Right ventricle myocardium inferior (tissue), 1 donor: Measurements from ENCODE around the gene TSPAN13. TPM values are rescaled to one million over a fixed set of nuclear protein-coding genes. Genes with fewer than 3 reads are reported as not detected.

Source experiments
- ATAC-seq: fragments of 200-7000 bp; cut with Tn5 transposase; one replicate; pipeline ENCODE4 v1.9.1; 2020; ENCODE audit warnings: mild to moderate bottlenecking, moderate library complexity
- DNase-seq: peaks from one replicate; pipeline ENCODE4 v3.0.0; 2021; ENCODE audit errors: missing footprints
- intact Hi-C: fragments of 100-400 bp; cut with DNase I; formaldehyde crosslinking; loops from one replicate; pipeline ENCODE4 v1.11.0; 2022
- long read RNA-seq: library from polyadenylated mRNA; unstranded; transcript quantifications from one replicate; pipeline ENCODE4 v2.0.0, GENCODE V29; 2021
- total RNA-seq: library from RNA; stranded (reverse); fragmentation: NEBNext Ultra II Directional; extraction: Animal tissue kit (Norgen Biotek cat#: 25700); gene quantifications from one replicate; pipeline ENCODE4 v1.2.1, GENCODE V29; 2021
- donor health status: DM: no; HTN: yes; CAD: no; lungs with severe emphysema.

Gene TSPAN13
- total RNA-seq, result 16.7 TPM
- long read RNA-seq, transcript TSPAN13-201 (6 exons, 2,093 nt), result major isoform, 23 of 23 reads
- long read RNA-seq, partial matches to known transcripts, result 0 of 23 reads
- long read RNA-seq, other reads (novel, unspliced or antisense), result 0 of 23 reads

DNA sequence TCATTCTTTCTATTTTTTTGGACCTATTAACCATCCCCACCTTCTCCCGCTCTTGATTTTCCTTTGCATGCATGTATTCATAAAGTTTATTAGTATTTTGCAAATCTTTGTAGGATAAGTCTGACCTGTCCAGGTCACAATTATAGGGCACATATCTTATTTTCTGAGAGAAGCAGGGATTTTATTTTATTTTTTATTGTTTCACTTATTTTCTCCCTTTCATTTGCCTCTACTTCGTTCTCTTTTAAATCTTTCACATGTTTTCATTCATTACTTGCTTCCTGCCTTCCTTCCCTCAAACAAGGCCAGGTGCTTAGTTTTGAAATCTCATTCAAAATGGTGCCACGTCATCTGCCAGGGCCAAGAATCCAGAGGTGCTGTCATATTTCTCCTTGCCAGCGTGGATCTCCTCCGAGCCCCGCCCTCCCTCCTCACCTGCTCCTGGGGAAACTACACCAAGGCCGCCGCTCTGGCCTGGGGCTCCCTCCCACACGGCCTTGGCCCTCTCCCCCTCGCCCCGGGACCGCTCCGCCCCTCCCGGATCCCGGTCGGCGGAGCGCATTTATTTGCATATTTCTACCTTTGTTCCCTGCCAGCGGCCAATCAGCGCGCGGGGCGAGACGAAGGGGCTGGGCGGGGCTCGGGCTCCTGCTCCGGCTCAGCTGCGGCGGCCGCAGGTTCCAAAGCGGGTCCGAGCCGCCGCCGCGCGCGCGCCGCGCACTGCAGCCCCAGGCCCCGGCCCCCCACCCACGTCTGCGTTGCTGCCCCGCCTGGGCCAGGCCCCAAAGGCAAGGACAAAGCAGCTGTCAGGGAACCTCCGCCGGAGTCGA lies at the start of gene TSPAN13:
TSS of gene TSPAN13 (plus strand) at position 654 of the 830 bp plus-strand sequence. CDS start 213 bp downstream, outside the sequence.
- ATAC-seq (peak; percentile 94), DNase-seq (peak; percentile 86)
- intact Hi-C loops, result no loop called here

DNA sequence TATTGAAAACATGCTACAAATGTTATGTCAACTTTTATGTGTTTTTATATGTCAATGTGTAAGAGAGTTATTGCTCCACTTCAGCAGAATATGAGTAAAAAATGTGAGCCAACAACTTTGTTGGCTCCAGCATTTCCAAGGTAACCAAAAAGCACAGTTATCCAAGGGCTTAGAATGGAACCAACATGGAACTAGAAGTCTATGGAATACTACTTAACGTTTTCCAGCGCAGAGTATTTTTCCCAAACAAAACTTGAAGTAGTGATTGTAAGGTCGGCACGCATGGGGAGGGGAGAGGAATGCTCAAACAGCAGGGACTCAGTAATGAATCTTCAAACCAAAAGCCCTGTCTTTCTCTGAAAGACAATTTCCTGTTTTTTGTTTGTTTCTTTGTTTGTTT lies 45.0 kb upstream of the TSPAN13 start:
- intact Hi-C loops, result no loop called here
- no peak for DNase-seq
- ATAC-seq, result no peak

DNA sequence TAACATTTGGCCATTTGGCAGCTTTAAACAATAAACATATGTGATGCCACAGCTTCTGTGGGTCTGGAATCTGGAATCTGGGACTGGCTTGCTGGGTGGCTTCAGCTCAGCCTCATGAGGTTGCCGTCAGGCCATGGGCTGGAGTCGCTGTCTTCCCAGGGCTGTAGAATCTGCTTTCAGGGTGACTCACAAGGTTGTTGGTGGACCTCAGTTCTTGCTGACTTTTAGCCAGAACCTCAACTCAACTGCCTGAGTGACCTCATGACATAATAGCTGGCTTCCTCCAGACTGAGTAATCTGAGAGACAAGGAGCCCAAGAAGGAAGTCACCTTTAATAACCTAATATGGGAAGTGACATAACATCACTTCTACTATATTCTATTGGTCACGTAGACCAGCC lies 44.6 kb upstream of the TSPAN13 start:
- intact Hi-C loops, result no loop called here
- DNase-seq, result no peak
- ATAC-seq, result peak; percentile 46

DNA sequence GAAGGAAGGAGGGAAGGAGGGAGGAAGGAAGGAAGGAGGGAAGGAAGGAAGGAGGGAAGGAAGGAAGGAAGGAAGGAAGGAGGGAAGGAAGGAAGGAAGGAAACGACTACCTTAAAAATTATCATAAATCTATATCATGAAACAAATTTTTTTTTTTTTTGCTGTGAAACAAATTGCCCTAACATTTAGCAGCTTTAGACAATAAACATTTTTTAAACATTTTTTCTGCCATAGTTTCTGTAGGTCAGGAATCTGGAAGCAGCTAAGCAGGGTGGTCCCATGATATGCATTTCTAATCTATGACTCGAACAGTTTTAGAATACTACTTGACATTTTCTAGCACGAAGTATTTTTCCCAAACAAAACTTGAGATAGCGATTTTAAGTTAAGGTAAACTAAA lies 42.9 kb upstream of the TSPAN13 start:
- DNase-seq (no peak), ATAC-seq (no peak)
- intact Hi-C loops, result no loop called here

DNA sequence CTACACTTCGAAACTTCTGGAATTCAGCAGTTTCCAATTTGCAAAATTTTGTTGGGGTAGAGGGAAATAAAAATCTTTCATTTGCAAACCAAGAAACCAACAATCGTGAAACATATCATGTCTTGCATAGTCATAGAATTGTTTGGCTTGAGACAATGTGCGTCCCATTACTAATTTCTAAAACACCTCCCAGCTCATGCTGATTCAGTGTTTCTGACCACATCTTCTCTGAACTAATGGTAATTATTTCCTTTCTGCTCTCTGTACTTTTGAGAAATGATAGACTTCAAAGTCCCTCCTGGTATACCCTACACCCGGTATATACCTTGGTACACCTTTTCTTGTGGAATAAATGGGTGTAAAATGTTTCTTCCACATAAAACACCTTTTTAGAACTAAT lies 41.8 kb upstream of the TSPAN13 start:
- intact Hi-C loops, result no loop called here
- DNase-seq (no peak), ATAC-seq (no peak)

DNA sequence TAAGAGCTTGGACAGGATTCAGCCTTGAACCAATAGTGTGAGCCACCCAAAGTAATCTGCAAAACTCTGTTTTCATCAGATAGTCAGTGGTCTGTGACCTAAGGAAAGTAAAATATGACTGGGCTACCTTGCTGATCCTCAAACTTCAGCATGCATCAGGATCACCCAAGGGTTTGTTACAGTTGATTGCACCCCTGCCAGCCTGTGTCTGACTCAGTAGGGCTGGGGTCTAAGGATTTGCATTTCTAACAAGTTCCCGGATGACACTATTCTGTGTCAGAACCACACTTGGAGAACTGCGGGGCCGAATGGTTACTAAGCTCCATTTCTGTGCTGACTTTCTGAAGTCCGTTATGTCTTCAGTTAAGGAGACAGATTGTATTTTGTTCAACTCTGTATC lies 40.6 kb upstream of the TSPAN13 start:
- intact Hi-C loops, result no loop called here
- ATAC-seq (no peak), DNase-seq (no peak)

DNA sequence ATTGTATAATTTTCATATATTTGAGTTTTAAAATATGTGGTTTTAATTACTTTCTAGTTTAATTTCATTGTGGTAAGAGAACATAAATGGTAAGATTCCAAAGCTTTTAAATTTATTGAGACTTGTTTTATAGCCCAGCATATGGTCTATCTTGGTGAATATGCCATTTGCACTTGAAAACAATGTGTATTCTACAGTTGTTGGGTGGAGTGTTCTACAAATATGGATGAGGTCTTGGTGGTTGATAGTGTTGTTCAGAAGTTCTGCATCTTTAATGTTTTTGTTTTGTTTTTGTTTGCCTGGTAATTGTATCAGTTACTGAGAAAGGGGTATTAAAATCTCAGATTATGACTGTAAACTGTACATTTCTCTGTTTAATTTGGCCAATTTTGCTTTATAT lies 37.6 kb upstream of the TSPAN13 start:
- DNase-seq, result no peak
- intact Hi-C loops, result no loop called here
- ATAC-seq, result no peak

DNA sequence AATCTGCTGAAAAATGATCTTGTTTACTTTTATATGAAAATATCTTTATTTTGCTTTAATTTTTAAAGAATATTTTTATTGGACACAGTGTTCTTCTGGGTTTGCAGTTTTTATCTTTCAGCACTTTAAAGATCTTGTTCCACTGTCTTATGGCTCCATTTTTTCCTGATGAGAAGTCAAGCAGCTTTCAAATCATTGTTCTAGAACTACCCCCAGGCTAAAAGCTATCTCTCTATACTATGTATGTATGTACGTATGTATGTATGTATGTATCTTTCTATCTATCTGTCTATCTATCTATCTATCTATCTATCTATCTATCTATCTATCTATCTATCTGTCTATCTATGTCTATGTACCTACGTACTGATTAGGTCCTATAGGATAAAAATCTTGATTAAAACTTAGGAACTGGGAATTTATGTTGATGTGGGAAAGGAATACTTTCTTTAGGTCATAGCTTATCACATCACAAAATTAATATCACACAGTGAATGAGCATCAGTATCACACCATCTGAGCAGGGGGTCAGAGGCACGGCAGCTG lies 35.4 kb upstream of the TSPAN13 start:
- intact Hi-C loops, result no loop called here
- ATAC-seq (no peak), DNase-seq (no peak)

DNA sequence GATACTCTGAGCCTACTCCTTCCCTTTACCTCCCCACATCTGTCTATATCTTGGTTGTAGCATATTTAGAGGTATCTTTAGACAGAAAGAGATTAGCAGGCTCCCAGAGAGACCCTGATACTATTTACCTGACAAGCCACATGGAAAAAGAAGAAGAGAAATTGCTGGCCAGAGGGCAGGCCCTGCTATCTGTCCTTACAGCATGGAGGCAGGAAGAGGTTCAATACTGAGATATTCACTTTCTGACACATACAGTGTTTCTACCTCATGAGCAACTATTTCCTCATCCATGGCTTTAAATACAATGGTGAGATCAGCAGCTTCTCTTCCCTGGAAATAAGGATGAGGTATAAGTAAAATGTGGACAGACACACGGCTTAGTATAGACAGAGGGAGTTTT lies 33.9 kb upstream of the TSPAN13 start:
- DNase-seq, result no peak
- intact Hi-C loops, result no loop called here
- no peak for ATAC-seq

DNA sequence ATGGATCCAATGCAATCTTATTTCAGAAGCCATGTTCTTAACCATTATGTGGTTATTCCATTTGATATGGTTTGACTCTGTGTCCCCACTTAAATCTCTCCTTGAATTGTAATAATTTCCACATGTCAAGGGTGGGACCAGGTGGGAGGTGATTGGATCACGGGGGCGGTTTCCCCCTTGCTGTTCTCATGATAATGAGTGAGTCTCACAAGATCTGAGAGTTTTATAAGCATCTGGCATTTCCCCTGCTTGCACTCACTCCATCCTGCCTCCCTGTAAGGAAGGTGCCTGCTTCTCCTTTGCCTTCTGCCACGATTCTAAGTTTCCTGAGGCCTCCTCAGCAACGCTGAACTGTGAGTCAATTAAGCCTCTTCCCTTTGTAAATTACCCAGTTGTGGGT lies 32.0 kb upstream of the TSPAN13 start:
- intact Hi-C loops, result no loop called here

DNA sequence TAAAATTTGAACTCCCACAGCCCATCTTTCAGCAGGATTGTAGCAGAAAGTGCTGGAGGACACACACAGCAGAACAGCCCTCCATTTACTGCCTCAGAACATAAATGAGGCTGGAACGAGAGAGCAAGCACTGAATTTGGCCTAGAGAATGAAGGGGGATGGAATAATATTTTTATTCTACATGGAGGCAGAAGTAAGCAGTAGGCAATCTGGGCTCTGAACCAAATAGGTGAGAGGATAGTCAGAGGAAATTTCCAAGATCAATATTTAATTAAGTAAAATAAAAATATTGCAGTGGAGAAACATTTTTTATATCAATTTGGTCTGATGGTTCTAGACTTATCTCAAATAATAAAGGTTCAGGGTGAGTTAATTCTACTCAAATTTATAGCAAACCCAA lies 29.2 kb upstream of the TSPAN13 start:
- ATAC-seq (no peak), DNase-seq (no peak)
- intact Hi-C loops, result no loop called here

More for the DNA sequence above, 32.0 kb upstream of the TSPAN13 start:
- ATAC-seq (no peak), DNase-seq (no peak)

DNA sequence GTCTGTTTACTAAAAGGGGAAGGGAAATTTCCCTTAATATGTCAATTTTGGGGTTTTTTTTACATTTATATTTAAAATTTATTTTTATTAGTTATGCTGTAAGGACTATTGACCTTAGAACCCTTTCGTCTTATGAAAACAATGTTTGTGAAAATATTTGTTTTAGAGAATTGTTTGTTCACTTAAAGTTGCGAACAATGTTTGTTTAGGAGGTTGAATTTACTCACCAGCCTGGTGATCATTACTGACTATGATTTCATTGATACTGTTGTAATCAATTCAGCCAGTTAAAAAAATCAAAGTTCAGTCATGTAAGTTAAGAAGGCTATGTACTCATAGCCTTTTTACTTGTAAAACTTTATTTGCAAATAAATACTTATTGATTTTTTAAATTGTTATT lies 27.4 kb upstream of the TSPAN13 start:
- DNase-seq (no peak), ATAC-seq (no peak)
- intact Hi-C loops, result no loop called here

DNA sequence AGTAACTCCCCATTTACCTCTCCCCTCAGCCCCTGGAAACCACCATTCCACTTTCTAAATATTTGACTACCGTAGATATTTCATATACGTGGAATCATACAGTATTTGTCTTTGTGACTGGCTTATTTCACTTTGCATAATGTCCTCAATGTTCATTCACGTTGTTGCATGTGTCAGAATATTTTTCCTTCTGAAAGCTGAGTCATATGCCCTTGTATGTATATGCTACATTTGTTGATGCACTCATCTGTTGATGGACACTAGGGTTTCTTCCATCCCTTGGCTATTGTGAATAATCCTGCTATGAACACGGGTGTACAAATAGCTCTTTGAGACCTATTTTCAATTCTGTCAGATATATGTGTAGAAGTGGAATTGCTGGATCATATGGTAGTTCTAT lies 25.8 kb upstream of the TSPAN13 start:
- DNase-seq (no peak), ATAC-seq (no peak)
- intact Hi-C loops, result no loop called here

DNA sequence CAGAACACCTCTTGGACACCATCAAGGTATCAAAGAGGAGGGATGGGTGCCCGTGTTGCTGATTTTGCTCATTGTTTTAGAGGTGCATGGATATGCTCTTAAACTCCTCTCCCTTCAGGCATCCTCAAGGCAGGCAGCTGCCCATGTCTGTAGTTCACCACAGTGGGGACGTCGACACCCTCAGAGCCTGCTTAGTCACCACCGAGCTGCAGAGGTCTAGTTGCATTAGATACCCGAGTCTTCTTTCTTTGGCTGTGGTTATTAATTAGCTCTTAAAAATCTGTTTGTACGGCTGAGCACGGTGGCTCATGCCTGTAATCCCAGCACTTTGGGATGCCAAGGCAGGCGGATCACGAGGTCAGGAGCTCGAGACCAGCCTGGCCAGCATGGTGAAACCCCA lies 24.7 kb upstream of the TSPAN13 start:
- ATAC-seq (no peak), DNase-seq (no peak)
- intact Hi-C loops, result no loop called here

DNA sequence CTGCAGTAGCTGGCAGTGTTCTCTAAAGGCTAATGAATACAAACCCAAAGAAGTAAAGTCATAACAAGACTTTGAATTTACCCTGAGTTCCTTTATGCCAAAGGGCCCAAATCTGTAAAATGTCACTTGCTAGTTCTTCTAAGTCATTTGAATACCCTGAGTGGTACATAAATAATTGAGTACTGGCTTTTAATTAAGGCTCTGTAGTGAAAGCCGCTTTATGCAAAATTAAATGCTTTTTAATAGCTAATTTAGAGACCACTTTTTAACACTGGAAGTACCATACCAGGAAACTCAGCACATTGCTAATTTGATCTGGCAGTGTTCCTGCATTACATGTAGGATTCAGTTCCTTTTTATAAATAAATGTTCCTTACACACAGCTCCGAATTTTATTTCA lies 24.0 kb upstream of the TSPAN13 start:
- intact Hi-C loops, result no loop called here
- ATAC-seq (no peak), DNase-seq (no peak)

DNA sequence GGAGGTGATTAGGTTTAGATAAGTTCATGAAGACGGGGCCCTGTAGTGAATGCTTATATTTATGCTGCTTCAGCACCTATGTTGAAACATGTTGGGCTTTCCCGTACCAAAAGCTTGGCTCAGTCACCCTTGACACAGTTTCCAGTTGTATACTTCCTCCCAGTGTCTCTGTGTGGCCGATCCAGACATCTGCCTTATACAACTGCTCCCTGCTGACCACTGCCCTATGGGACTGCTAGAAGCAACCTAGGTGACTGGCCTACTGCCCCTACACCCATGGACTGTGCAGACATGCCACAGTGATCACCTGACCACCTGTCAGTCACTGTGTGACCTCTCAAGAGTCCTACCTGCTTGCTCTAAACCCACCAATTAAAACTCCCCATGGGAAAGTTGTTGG lies 22.6 kb upstream of the TSPAN13 start:
- no peak for DNase-seq
- ATAC-seq, result no peak
- intact Hi-C loops, result no loop called here

DNA sequence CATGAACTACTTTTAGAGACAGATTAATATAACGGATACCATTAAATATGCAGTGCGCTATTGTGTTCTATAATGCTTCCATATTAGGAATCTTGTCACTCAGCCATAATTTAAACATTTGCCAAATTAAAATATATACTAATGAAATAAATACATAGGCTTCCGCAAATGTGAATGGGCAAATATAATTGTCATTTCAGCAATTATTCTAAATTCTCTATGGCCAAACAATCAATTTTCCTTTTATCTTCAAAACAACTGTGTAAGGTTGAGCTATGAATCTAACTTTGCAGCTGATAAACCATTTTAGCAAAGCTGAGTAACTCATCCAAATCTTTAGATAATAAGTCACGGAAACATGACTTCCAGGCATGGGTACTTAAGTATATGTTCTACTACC lies 20.7 kb upstream of the TSPAN13 start:
- ATAC-seq (no peak), DNase-seq (no peak)
- intact Hi-C loops, result no loop called here

DNA sequence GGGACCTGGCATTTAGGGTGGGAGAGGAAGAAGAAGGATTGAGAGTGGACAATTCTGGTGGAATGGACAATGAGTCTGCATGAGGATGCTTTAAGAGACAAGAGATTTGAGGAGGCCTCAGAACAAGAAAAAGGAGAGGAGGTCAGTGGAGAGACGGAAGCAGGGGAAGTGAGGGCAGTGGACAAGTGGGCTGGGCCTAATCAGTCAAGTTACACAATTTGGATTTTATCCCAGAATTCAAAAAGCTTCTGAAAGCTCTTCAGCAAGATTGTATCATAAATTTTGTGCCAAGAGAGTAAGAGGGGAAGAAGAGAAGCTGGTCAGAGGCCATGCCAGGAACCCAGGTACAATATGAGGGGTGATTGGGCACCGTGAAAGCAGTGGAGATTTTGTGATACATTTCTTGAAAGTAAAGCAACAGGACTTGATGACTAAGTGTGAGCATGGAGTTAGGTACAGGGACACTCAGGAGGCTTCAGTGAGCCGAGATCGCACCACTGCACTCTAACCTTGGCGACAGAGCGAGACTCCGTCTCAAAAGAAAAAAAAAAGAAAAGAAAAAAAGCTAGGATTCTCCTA lies 19.3 kb upstream of the TSPAN13 start:
- ATAC-seq (peak; percentile 42), DNase-seq (no peak)
- intact Hi-C loops, result no loop called here

DNA sequence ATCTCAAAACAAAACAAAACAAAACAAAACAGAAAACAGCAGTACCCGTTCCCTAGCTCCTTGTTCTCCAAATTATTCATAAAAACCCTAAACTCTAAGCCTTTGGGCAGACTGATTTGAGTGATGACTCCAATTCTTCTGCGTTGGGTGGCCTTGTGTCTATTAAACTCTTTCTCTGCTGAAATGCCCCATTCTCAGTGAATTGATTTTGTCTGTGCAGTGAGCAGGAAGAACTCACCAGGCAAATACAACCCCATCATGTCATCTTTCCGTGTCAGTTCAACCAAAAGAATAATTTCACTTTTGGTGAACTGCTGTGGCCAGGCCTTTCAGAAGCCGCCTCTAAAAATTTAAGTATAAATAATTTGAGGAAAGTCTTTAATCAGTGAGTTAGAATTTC lies 18.5 kb upstream of the TSPAN13 start:
- intact Hi-C loops, result no loop called here
- ATAC-seq, result no peak
- no peak for DNase-seq

DNA sequence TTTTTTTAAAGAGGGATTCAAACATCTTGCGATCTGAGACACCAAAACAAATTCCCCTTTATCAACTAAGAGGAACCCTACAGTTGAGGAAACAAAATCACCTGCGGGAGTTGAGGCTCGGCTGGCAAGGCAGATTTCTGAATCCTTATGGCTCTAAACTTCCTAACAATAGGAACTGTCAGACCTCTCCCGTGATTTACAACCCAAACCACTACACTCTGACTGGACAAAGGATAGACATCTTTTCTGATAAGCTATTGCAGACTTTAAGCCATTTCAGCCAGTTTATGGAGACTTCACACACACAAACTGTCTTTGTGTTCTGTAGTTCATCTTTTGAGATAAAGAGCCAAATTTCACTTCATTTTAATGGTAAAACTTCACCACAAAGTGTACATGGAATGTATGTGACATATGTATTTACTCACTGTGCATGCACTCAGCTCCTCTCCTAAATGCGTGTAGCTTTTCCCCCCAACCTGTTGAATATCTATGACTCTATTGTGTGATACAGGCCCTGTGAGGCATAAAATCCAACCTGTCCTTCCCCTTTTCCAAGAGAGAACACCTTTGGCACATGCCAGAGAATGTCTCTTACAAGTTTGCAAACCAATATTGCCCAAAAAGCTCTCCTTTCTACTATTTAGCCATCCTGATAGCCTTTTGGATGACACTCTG lies 15.4 kb upstream of the TSPAN13 start:
- intact Hi-C loops, result no loop called here
- ATAC-seq, result no peak

More for the DNA sequence above, 15.4 kb upstream of the TSPAN13 start:
- no peak for DNase-seq
